Thoracic aorta (tissue), 2 donors: ENCODE results near the gene NTSR1. TPM values are rescaled to one million over a fixed set of nuclear protein-coding genes. Genes with fewer than 3 reads are reported as not detected.

ENCODE experiments used
- ATAC-seq: fragments of 150-250 bp; one replicate; pipeline ENCODE4 v1.8.0; 2017; ENCODE audit warnings: low read depth; ENCODE audit not compliant: insufficient number of reproducible peaks, low FRiP score
- DNase-seq: peaks from one replicate; pipeline ENCODE4 v3.0.0-alpha.2; 2020; ENCODE audit warnings: low spot score
- H3K27ac ChIP-seq, 2 donors: fragments of 200-600 bp; sonication (generic); 1 replicate in 1 of 2; 2 replicates in 1 of 2; pipeline ENCODE4 v1.5.1; 2016; ENCODE audit warnings: mild to moderate bottlenecking in 2 of 2, moderate library complexity in 2 of 2
- H3K27me3 ChIP-seq: fragments of 200-600 bp; sonication (generic); replicated peaks from 2 replicates; pipeline ENCODE4 v1.6.0; 2016; ENCODE audit warnings: mild to moderate bottlenecking; ENCODE audit not compliant: insufficient read depth
- H3K36me3 ChIP-seq: fragments of 200-600 bp; sonication (generic); one replicate; pipeline ENCODE4 v1.5.1; 2016
- H3K4me1 ChIP-seq, 2 donors: fragments of 200-600 bp; sonication (generic); 1 replicate in 1 of 2; 2 replicates in 1 of 2; pipeline versions ENCODE4 v1.5.1 to v1.6.0; 2016; ENCODE audit warnings: low read depth in 2 of 2, mild to moderate bottlenecking in 1 of 2; ENCODE audit not compliant: control insufficient read depth in 1 of 2
- H3K4me3 ChIP-seq: fragments of 200-600 bp; sonication (generic); 2 replicates; pipeline ENCODE4 v1.5.1; 2016; ENCODE audit warnings: mild to moderate bottlenecking
- H3K9me3 ChIP-seq: fragments of 200-600 bp; sonication (generic); 2 replicates; pipeline ENCODE4 v1.5.1; 2016
- total RNA-seq, 2 donors: library from RNA; depleted of rRNA; stranded (reverse); fragments of >200 nt; gene quantifications; one replicate each; pipeline versions ENCODE4 v1.1.0 to v1.2.3, GENCODE V29; 2016
- TF ChIP-seq, protein P1 (sequence below): fragments of 200-600 bp; sonication (generic); IDR thresholded peaks from one replicate; pipeline ENCODE4 v1.5.1; 2019; ENCODE audit warnings: antibody characterized with exemption

The NTSR1 gene
- total RNA-seq, 2 donors from 2014 or later = not detected

DNA sequence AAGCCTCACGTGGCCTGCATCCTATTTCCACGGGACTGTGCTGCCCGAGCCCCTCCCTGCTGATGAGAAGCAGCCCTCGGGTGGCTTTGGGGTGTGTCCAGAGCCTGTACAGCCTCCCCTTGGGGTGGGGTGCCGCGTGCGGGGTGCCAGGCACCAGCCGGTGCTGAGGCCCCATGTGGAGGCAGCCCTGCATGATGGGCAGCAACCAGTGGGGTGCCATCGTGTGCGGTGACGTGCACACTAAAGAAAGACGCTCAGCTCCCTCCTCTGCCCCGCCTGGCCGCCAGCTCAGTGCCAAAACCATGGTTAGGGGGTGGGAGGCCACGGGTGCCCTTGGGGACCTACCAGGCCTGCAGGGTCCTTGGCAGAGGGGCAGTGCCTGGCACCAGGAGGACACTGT lies 26.2 kb downstream of the NTSR1 start:
- no peak for DNase-seq
- no peak for ATAC-seq

DNA sequence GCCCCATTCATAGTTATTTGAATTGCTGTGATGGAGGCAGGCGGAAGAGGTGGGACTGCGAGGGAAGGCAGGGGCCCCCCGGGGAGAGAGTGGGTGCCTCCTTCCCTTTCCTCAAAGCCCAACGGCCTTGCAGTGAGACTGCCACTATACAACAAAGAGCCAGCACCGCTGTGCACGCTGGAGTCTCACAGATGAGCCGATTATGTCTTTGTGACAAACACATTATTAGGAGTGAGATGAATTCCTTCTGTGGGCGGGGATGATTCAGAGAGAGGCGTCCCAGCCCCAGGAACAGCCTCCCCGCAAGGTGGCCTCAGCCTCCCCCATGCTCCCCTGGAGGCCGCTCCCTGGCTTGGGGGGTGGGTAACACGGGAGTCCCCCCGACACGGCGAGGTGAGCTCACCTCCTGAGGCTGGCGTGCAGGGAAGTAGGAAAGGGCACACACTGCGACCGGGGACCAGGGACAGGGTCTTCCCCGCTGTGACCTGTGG lies 26.7 kb downstream of the NTSR1 start:
- Histone ChIP-seq H3K4me1 (no peaks in the 10 kb centered on the region), H3K27ac (no peak overlapping the region), H3K4me3 (no peak overlapping the region), H3K36me3 (no peaks in the 10 kb centered on the region), H3K9me3 (no peaks in the 10 kb centered on the region), H3K27me3 (no peaks in the 10 kb centered on the region)
- no peak for ATAC-seq
- DNase-seq = no peak
- TF ChIP-seq, protein P1, sequence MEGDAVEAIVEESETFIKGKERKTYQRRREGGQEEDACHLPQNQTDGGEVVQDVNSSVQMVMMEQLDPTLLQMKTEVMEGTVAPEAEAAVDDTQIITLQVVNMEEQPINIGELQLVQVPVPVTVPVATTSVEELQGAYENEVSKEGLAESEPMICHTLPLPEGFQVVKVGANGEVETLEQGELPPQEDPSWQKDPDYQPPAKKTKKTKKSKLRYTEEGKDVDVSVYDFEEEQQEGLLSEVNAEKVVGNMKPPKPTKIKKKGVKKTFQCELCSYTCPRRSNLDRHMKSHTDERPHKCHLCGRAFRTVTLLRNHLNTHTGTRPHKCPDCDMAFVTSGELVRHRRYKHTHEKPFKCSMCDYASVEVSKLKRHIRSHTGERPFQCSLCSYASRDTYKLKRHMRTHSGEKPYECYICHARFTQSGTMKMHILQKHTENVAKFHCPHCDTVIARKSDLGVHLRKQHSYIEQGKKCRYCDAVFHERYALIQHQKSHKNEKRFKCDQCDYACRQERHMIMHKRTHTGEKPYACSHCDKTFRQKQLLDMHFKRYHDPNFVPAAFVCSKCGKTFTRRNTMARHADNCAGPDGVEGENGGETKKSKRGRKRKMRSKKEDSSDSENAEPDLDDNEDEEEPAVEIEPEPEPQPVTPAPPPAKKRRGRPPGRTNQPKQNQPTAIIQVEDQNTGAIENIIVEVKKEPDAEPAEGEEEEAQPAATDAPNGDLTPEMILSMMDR = no peak

More for the DNA sequence above, 26.2 kb downstream of the NTSR1 start:
- no peaks in the 10 kb centered on the region for H3K9me3 ChIP-seq
- no peak overlapping the region for H3K27ac ChIP-seq
- no peaks in the 10 kb centered on the region for H3K36me3 ChIP-seq
- no peaks in the 10 kb centered on the region for H3K27me3 ChIP-seq
- no peaks in the 10 kb centered on the region for H3K4me1 ChIP-seq
- TF ChIP-seq, protein P1 = no peak
- no peak overlapping the region for H3K4me3 ChIP-seq

DNA sequence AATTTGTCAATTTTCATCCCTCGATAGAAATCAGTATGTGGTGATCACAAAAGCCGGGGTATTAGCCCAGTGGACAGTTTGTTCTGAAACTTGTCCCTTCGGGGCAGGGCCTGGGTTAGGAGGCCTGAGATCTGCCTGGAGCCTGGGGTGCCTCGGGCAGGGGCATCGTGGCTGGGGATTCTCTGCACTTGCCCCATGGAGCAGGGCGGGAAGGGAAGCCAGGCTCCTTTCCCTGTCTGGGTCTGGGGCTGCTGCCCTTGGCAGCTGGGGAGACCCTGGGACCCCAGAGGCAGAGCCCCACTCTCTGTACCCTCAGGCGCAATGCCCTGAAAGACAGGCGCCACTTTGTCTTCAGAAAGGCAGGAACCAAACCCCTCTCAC lies 27.4 kb downstream of the NTSR1 start:
- TF ChIP-seq, protein P1 = no peak
- H3K36me3 ChIP-seq = no peaks in the 10 kb centered on the region
- no peak overlapping the region for H3K27ac ChIP-seq
- H3K4me1 ChIP-seq = no peaks in the 10 kb centered on the region
- H3K9me3 ChIP-seq = no peaks in the 10 kb centered on the region
- DNase-seq = no peak
- no peak for ATAC-seq
- H3K4me3 ChIP-seq = no peak overlapping the region
- no peaks in the 10 kb centered on the region for H3K27me3 ChIP-seq

DNA sequence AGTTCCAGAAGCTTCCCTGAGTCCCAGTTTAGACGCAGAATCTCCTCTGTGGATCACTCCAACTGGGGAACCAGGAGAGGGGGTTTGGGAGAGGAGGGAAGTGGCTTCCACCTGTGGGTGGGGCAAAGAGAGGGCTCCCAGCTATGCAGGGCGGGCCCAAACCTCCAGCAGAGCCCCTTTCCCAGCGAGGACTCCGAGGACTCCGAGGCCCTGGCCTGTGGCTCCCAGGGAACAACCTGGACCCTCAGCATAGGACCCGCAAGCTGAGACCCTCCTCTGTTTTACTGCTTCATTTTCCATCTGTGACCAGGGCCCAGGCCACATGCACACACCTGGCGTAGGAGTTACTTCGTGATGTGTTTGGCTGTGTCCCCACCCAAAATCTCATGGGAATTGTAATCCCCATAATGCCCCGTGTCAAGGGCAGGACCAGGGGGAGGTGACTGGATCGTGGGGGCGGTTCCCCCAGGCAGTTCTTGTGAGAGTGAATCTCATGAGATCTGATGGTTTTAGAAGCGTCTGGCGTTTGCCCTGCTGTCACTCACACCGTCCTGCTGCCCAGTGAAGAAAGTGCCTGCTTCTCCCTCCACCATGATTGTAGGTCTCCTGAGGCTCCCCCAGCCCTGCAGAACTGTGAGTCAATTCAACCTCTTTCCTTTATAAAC lies 27.9 kb downstream of the NTSR1 start:
- Histone ChIP-seq H3K27me3 (no peaks in the 10 kb centered on the region), H3K36me3 (no peaks in the 10 kb centered on the region), H3K9me3 (no peaks in the 10 kb centered on the region), H3K4me3 (no peak overlapping the region), H3K27ac (no peak overlapping the region), H3K4me1 (no peaks in the 10 kb centered on the region)
- ATAC-seq (no peak), DNase-seq (no peak)
- TF ChIP-seq, protein P1 = no peak

DNA sequence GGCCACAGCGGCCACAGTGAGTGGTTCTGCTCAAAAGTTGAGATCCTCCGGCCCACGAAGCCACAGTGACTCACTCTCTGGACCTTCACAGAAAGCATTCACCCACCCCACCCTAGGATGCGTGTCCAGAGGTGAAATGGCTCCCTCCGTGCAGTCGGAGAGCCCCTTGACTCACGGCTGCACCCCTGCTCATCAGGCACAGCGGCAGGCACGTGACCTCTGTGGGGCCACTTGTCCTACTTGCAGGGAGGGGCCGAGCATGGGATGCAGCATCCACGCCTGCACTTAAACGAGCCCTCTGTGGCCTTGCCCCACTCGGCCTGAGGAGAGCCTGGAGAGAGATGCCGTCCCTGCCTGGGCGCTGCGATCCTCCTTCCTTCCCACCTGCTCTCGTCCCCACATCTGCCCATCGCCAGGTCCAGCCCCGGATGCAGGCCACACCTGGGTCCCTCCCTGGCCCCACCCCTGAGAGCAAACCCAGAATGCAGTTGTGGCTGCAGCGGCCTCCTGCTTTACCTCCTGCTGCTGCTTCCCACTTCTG lies 28.7 kb downstream of the NTSR1 start:
- Histone ChIP-seq H3K4me3 (no peak overlapping the region), H3K27ac (no peak overlapping the region), H3K27me3 (no peaks in the 10 kb centered on the region), H3K4me1 (no peaks in the 10 kb centered on the region), H3K36me3 (no peaks in the 10 kb centered on the region), H3K9me3 (no peaks in the 10 kb centered on the region)
- TF ChIP-seq, protein P1 = no peak
- no peak for DNase-seq
- ATAC-seq = no peak
